Stimulated activated CD8-positive, alpha-beta memory T cell treated with anti-CD3 and anti-CD28 coated beads, Interleukin-7, amount 100 ng/mL, for 24 hours (primary cell): ENCODE data around the gene ABCC2.
"Not testable (repeated sequence)": the region's sequence is repeated elsewhere in the genome, so short reads cannot be mapped to it uniquely, and the experiment has no call there.

ENCODE experiments used
- DNase-seq: peaks from one replicate; pipeline ENCODE4 v3.0.0-alpha.2; 2020; ENCODE audit warnings: low read depth

Gene ABCC2

GRCh38 chr10:99809481-99809880 is 27.0 kb downstream of the ABCC2 start:
- no peak for DNase-seq

GRCh38 chr10:99809931-99810615 is 27.6 kb downstream of the ABCC2 start:
- DNase-seq, result no peak

DNA sequence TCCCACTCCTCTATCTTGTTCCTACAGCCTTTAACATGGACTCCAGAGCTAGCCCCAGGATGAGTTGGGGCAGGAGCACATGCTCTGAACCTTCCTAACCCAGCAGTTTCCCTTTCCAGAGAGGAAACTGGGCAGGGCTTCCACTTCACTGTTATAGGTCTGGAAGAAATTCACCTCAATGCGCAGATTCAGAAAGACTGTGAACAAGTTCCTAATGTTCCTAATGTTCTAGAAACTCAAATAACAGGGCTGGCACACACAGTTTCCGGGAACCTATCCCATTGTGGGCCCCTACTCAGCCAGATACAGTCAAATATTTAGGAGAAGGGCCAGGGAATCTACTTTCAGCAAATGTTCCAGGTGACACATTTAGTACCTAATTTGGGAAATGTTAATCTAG is 29.7 kb downstream of the ABCC2 start:
- DNase-seq, result no peak

GRCh38 chr10:99814143-99814542 is 31.7 kb downstream of the ABCC2 start:
- no peak for DNase-seq

DNA sequence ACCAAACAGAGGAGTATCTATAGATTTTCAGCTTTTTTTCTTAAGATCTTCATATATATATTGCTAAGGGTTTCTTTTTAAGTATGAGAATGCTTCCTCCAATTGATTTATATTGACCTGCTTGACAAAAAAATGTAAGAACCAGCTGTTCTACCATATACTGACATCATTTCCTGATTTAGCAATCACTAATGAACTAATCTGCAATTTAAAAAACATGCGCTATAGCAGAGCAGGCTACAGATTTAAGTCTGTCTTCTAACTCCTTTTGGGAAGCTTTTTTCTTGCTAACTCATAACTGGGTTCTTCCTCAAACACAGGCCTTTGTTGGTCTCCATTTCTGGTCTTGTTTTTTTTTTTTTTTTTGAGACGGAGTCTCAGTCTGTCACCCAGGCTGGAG is 33.2 kb downstream of the ABCC2 start:
- no peak for DNase-seq

DNA sequence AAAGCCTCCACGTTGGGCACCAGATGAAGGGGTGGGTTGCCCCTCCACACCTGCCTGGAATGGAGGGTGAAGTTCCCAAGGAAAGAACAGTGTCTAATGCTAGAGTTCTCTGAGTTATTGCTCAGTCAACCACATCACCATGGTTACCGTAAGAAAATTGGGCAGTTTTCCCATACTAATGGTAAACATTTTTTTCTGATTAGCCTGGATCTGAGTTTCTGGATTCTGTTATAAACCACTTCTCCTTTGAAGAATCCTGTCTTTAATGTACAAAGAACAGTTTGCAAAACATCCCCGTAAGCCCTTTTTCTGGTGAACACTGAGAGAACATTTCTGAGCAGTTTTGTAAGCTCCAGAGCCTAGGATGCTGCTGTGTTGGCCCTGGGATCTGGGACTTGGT is 45.5 kb downstream of the ABCC2 start:
- no peak for DNase-seq

GRCh38 chr10:99828464-99828863 is 46.0 kb downstream of the ABCC2 start:
- no peak for DNase-seq

GRCh38 chr10:99832439-99832838 is 50.0 kb downstream of the ABCC2 start:
- no peak for DNase-seq

- DNase-seq, result no peak
Measured at GRCh38 chr10:99834410-99834809, 52.0 kb downstream of the ABCC2 start.

DNA sequence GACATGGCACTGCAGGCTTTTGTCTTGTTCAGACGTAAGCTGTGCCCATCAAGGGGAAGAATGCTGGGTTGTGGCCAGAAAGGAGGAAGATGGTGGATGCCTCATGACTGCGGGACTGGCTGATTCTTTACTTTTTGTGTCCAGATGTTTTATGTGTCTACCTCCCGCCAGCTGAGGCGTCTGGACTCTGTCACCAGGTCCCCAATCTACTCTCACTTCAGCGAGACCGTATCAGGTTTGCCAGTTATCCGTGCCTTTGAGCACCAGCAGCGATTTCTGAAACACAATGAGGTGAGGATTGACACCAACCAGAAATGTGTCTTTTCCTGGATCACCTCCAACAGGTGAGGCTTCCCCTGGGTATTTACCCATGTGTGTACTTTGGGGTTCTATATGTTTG is 53.5 kb downstream of the ABCC2 start:
- no peak for DNase-seq

- no peak for DNase-seq
Measured at GRCh38 chr10:99836711-99837110, 54.3 kb downstream of the ABCC2 start.

DNA sequence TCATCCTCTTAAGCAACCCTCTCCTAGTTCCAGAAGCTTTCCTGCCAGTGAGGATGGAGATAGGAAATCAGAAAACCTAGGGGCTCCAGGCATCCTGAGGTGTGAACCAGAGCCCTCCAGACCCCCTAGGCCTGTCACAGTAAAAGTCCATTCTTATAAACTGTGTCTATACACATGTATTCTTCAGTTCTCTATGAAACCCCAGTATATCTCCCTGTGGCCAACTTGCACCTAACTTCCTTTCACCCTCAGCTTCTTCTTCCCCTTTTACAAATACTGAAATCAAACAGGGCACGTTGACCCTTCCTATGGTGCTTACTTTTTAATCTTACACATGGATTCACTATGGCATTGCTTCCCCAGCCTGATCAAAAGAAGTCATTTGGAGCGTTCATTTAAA is 58.4 kb downstream of the ABCC2 start:
- DNase-seq, result not testable (repeated sequence)

DNA sequence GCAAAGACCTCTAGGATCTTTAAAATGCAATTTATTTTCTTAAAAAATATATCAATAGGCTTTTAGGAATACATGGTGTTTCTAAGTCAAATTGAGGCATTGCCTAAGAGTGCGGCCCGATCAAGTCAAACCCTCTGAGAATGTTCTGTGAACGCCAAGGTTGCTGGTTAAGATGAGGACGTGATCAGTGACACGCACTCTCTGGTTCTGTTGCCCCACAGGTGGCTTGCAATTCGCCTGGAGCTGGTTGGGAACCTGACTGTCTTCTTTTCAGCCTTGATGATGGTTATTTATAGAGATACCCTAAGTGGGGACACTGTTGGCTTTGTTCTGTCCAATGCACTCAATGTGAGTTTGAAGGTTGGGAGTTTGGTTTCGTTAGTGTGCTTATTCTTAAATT is 59.3 kb downstream of the ABCC2 start:
- DNase-seq, result no peak

- no peak for DNase-seq
Measured at GRCh38 chr10:99843310-99843709, 60.9 kb downstream of the ABCC2 start.

- no peak for DNase-seq
Measured at GRCh38 chr10:99844433-99844955, 62.1 kb downstream of the ABCC2 start.

GRCh38 chr10:99845837-99846382 is 63.5 kb downstream of the ABCC2 start:
- DNase-seq, result peak; percentile 21

- DNase-seq, result no peak
Measured at GRCh38 chr10:99849057-99849456, 66.6 kb downstream of the ABCC2 start.

- no peak for DNase-seq
Measured at GRCh38 chr10:99849536-99849935, 67.1 kb downstream of the ABCC2 start.

GRCh38 chr10:99850021-99850766 is 67.8 kb downstream of the ABCC2 start:
- DNase-seq, result no peak

GRCh38 chr10:99850767-99851340 is 68.4 kb downstream of the ABCC2 start:
- DNase-seq, result no peak

- DNase-seq, result no peak
Measured at GRCh38 chr10:99851825-99852224, 69.4 kb downstream of the ABCC2 start.

- DNase-seq, result no peak
Measured at GRCh38 chr10:99852481-99853213, 70.2 kb downstream of the ABCC2 start.
